Epidermal melanocyte (primary cell): ENCODE results near the gene UST.
"Not testable (repeated sequence)": the region's sequence is repeated elsewhere in the genome, so short reads cannot be mapped to it uniquely, and the experiment has no call there.

Experiments used
- DNase-seq: peaks from one replicate; pipeline ENCODE4 v3.0.0; 2011; ENCODE audit warnings: low spot score; ENCODE audit not compliant: insufficient read length

The UST gene

GRCh38 chr6:148945301-148946021, 198.6 kb downstream of the UST start:
- no peak for DNase-seq

GRCh38 chr6:148947621-148948444, 201.0 kb downstream of the UST start:
- DNase-seq, result peak; percentile 48

GRCh38 chr6:148951662-148952061, 204.8 kb downstream of the UST start:
- no peak for DNase-seq

- DNase-seq, result no peak
These were observed 205.6 kb downstream of the UST start for GRCh38 chr6:148952147-148953035.

GRCh38 chr6:148954461-148954860, 207.6 kb downstream of the UST start:
- DNase-seq, result no peak

- DNase-seq, result no peak
These were observed 208.1 kb downstream of the UST start for GRCh38 chr6:148954934-148955333.

- DNase-seq, result no peak
These were observed 208.6 kb downstream of the UST start for GRCh38 chr6:148955441-148955840.

- not testable (repeated sequence) for DNase-seq
These were observed 209.3 kb downstream of the UST start for GRCh38 chr6:148956163-148956562.

- DNase-seq, result no peak
These were observed 210.9 kb downstream of the UST start for GRCh38 chr6:148957752-148958151.

- no peak for DNase-seq
These were observed 212.2 kb downstream of the UST start for GRCh38 chr6:148959008-148959407.

GRCh38 chr6:148959501-148959900, 212.7 kb downstream of the UST start:
- DNase-seq, result no peak

- DNase-seq, result no peak
These were observed 216.2 kb downstream of the UST start for GRCh38 chr6:148962854-148963515.

- no peak for DNase-seq
These were observed 216.9 kb downstream of the UST start for GRCh38 chr6:148963738-148964137.

- DNase-seq, result no peak
These were observed 217.6 kb downstream of the UST start for GRCh38 chr6:148964467-148964866.

GRCh38 chr6:148965287-148965686, 218.5 kb downstream of the UST start:
- DNase-seq, result no peak

- DNase-seq, result no peak
These were observed 220.2 kb downstream of the UST start for GRCh38 chr6:148967011-148967520.

GRCh38 chr6:148967541-148967956, 220.7 kb downstream of the UST start:
- no peak for DNase-seq

GRCh38 chr6:148968771-148969602, 222.2 kb downstream of the UST start:
- no peak for DNase-seq

GRCh38 chr6:148969603-148970061, 222.8 kb downstream of the UST start:
- DNase-seq, result no peak
